DOHH2 (cell line): ENCODE results near the gene TM4SF4.

Experiments used
- H3F3A ChIP-seq: fragments of 200-600 bp; sonication (generic), shearing (Covaris generic); 2 replicates; pipeline ENCODE4 v1.6.0; 2016; ENCODE audit warnings: antibody characterized with exemption, mild to moderate bottlenecking; ENCODE audit not compliant: control insufficient read depth, insufficient read depth
- H3K27ac ChIP-seq: fragments of 200-600 bp; sonication (generic); 2 replicates; pipeline ENCODE4 v1.5.1; 2014; ENCODE audit warnings: low read depth, mild to moderate bottlenecking, low read length, moderate library complexity
- H3K27me3 ChIP-seq: fragments of 200-600 bp; sonication (generic); 2 replicates; pipeline ENCODE4 v1.6.1; 2014; ENCODE audit warnings: mild to moderate bottlenecking, low read length, mixed read lengths; ENCODE audit not compliant: control insufficient read depth
- H3K36me3 ChIP-seq: fragments of 200-600 bp; sonication (generic); 2 replicates; pipeline ENCODE4 v1.6.1; 2014; ENCODE audit warnings: mild to moderate bottlenecking, low read length, moderate library complexity, mixed read lengths; ENCODE audit not compliant: control insufficient read depth
- H3K4me1 ChIP-seq: fragments of 200-600 bp; sonication (generic); 2 replicates; pipeline ENCODE4 v1.6.1; 2014; ENCODE audit warnings: mild to moderate bottlenecking, low read length, mixed read lengths; ENCODE audit not compliant: control insufficient read depth
- H3K4me2 ChIP-seq: fragments of 200-600 bp; sonication (generic); 2 replicates; pipeline ENCODE4 v1.6.0; 2014; ENCODE audit warnings: mild to moderate bottlenecking, low read length, moderate library complexity
- H3K4me3 ChIP-seq: fragments of 200-600 bp; sonication (generic); 2 replicates; pipeline ENCODE4 v1.5.1; 2014; ENCODE audit warnings: mild to moderate bottlenecking, low read length, mixed read lengths
- H3K79me2 ChIP-seq: fragments of 200-600 bp; sonication (generic); 2 replicates; pipeline ENCODE4 v1.6.1; 2014; ENCODE audit warnings: mild to moderate bottlenecking, low read length, mixed read lengths; ENCODE audit not compliant: control insufficient read depth
- H3K9me2 ChIP-seq: fragments of 200-600 bp; sonication (generic); replicated peaks from 2 replicates; pipeline ENCODE4 v1.6.1; 2014; ENCODE audit warnings: mild to moderate bottlenecking, low read length, mixed read lengths; ENCODE audit not compliant: control insufficient read depth
- H3K9me3 ChIP-seq: fragments of 200-600 bp; sonication (generic); 2 replicates; pipeline ENCODE4 v1.6.1; 2014; ENCODE audit warnings: antibody characterized with exemption, low read length, mixed read lengths; ENCODE audit not compliant: control insufficient read depth, insufficient read depth
- H4K20me1 ChIP-seq: fragments of 200-600 bp; sonication (generic); 2 replicates; pipeline ENCODE4 v1.6.0; 2014; ENCODE audit warnings: low read depth, mild to moderate bottlenecking, antibody characterized with exemption, low read length, moderate library complexity; ENCODE audit not compliant: control insufficient read depth, insufficient read depth
- EZH2phosphoT487 ChIP-seq: fragments of 200-600 bp; sonication (generic); IDR thresholded peaks from 2 replicates; pipeline ENCODE4 v1.6.1; 2017; ENCODE audit warnings: borderline replicate concordance, mild to moderate bottlenecking, antibody characterized with exemption, low read length, moderate library complexity, mixed read lengths
- TF ChIP-seq, protein P1 (sequence below): fragments of 200-600 bp; sonication (generic); IDR thresholded peaks from one replicate; pipeline ENCODE4 v1.5.1; 2014; ENCODE audit warnings: antibody characterized with exemption, mild to moderate bottlenecking, low read depth, low read length; ENCODE audit not compliant: poor library complexity, severe bottlenecking

The TM4SF4 gene, protein sequence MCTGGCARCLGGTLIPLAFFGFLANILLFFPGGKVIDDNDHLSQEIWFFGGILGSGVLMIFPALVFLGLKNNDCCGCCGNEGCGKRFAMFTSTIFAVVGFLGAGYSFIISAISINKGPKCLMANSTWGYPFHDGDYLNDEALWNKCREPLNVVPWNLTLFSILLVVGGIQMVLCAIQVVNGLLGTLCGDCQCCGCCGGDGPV

DNA sequence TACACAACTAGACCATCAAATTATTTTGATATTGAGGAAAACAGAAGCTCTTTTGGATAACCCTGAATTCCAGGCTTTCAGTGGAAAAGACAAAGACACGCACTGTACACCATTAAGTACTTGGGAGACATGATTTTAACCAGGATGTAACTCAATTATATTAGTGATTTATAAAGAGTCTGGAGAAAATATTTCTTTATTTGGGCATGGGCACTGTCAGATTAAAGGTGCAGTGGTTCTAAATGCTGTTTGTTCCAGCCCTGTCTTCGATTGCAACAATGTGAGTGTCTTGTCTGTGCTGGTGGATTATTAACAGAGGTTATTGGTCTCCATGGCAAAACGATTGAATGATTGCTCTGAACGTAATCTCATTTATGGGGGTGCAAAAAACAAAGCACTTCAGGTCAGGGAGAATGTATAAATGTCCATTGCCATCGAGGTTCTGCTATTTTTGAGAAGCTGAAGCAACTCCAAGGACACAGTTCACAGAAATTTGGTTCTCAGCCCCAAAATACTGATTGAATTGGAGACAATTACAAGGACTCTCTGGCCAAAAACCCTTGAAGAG lies at the start of gene TM4SF4:
Gene TM4SF4, plus strand, starts transcription at position 448 of the 568 bp plus-strand sequence. CDS start 181 bp downstream, outside the sequence.
- H3K36me3 ChIP-seq = no peaks in the 10 kb centered on the region
- H4K20me1 ChIP-seq = no peaks in the 10 kb centered on the region
- H3K27ac ChIP-seq = no peak within 1 kb of the TSS
- H3K27me3 ChIP-seq = peaks cover 4% of the 10 kb centered on the region; the same call in 1 of the 2 replicates
- H3K9me3 ChIP-seq = no peaks in the 10 kb centered on the region
- H3K79me2 ChIP-seq = no peaks in the 10 kb centered on the region
- no peak within 1 kb of the TSS for H3K4me3 ChIP-seq
- no peak within 1 kb of the TSS for H3K4me2 ChIP-seq
- no peaks in the 10 kb centered on the region for H3K4me1 ChIP-seq
- H3K9me2 ChIP-seq = no peaks in the 10 kb centered on the region
- no peaks in the 10 kb centered on the region for H3F3A ChIP-seq
- TF ChIP-seq EZH2phosphoT487 = no peak
- TF ChIP-seq, protein P1, sequence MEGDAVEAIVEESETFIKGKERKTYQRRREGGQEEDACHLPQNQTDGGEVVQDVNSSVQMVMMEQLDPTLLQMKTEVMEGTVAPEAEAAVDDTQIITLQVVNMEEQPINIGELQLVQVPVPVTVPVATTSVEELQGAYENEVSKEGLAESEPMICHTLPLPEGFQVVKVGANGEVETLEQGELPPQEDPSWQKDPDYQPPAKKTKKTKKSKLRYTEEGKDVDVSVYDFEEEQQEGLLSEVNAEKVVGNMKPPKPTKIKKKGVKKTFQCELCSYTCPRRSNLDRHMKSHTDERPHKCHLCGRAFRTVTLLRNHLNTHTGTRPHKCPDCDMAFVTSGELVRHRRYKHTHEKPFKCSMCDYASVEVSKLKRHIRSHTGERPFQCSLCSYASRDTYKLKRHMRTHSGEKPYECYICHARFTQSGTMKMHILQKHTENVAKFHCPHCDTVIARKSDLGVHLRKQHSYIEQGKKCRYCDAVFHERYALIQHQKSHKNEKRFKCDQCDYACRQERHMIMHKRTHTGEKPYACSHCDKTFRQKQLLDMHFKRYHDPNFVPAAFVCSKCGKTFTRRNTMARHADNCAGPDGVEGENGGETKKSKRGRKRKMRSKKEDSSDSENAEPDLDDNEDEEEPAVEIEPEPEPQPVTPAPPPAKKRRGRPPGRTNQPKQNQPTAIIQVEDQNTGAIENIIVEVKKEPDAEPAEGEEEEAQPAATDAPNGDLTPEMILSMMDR = no peak

DNA sequence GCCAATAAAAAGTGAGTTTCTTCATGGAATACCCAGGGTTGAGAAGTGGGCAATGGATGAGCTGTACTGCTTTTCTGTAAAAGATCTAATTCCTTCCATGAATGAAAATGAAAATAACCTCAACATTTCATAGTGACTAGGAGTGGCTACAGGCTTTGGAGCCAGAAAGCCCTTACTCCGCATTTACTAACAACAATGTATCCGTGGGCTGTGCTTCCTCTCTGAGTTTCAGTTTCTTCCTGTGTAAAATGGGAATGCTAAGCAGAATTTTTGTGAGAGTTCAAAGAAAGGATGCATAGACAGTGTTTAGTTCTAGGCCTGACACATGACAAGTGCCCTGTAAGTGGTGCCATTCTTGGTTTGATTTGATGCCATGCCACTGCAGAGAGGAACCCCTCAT lies 49.6 kb upstream of the TM4SF4 start:
- no peak overlapping the region for H3K27ac ChIP-seq
- no peaks in the 10 kb centered on the region for H3K9me3 ChIP-seq
- no peaks in the 10 kb centered on the region for H3F3A ChIP-seq
- 0 out of 2 replicates have a peak, but pooled peaks cover 8% of the 10 kb centered on the region for H3K27me3 ChIP-seq
- H3K36me3 ChIP-seq = no peaks in the 10 kb centered on the region
- no peaks in the 10 kb centered on the region for H4K20me1 ChIP-seq
- no peak overlapping the region for H3K4me3 ChIP-seq
- H3K4me1 ChIP-seq = no peaks in the 10 kb centered on the region
- no peak overlapping the region for H3K4me2 ChIP-seq
- H3K9me2 ChIP-seq = no peaks in the 10 kb centered on the region
- TF ChIP-seq, protein P1 = no peak
- TF ChIP-seq EZH2phosphoT487 = no peak
- no peaks in the 10 kb centered on the region for H3K79me2 ChIP-seq

DNA sequence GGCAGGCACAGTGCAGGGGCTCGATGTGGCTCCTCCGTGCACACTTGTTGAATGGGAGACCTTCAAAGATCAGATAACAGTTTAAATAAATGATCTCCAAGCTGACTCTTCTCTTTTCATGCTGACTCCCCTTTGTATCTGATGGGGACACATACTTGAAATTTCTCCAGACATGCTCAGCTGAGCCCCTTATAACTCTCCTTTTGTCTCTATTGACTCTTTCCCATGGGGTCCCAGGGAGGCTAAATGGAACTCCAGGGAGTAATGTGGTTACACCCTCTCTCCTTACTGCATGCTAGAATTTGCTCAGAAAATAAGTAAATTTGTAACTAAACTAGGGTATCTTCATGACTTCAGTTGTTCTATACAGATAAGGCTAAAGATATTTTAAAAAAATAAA lies 48.2 kb upstream of the TM4SF4 start:
- Histone ChIP-seq H3K4me2 (no peak overlapping the region), H3K4me3 (no peak overlapping the region), H3K4me1 (no peaks in the 10 kb centered on the region), H3K36me3 (no peaks in the 10 kb centered on the region), H3F3A (no peaks in the 10 kb centered on the region), H3K9me3 (no peaks in the 10 kb centered on the region), H3K79me2 (no peaks in the 10 kb centered on the region), H3K27me3 (0 out of 2 replicates have a peak, but pooled peaks cover 8% of the 10 kb centered on the region), H3K9me2 (no peaks in the 10 kb centered on the region), H4K20me1 (no peaks in the 10 kb centered on the region), H3K27ac (no peak overlapping the region)
- TF ChIP-seq EZH2phosphoT487 = no peak
- TF ChIP-seq, protein P1 = no peak
